Measurements from ENCODE around the gene HSP90B1.

The HSP90B1 gene

GRCh38 chr12:103978384-103978982 is 48.3 kb downstream of the HSP90B1 start:
- DNase-seq (ENCODE audit: low read depth) = no peak

GRCh38 chr12:103986829-103987228 is 56.6 kb downstream of the HSP90B1 start:
- no peak for DNase-seq (ENCODE audit: low read depth)

DNA sequence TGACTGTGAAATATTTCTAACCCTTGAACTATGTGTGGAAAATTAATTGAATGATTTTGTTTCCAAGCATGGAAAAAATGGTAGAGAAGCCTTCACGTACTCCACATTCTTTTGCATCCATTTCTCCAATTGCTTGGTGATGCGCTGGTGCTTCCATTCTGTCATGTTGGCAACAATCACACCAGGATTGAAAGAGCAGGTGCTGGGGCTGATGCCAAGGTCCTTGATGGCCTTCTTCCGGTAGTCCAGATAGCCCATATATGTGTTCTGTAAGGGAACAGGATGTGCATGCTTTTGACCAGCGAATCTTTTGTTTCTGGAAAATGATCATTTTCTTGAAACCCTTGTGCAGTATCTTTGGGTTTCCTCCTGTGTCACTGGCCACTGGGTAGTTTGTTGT is 64.0 kb downstream of the HSP90B1 start:
- no peak for DNase-seq (ENCODE audit: low read depth)

DNA sequence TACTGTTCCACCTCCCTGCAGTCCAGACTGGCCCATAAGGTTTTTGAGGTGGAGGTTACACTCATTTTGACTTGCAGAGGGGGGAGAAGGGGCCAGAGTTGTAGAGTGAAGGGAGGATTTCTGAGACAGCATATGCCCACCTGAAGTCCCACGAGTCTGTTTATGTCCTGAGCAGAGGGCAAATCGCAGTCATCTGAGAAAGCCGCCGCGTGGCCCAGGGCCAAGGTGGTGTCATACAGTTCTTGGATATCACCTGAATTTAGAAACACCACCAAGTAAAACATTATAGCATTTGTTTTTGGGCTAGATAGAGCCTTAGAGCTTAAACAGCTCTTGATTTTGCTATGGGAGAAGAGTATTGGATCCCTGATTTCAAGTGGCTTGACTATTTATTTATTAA is 66.4 kb downstream of the HSP90B1 start:
- no peak for DNase-seq (ENCODE audit: low read depth)

- DNase-seq (ENCODE audit: low read depth) = no peak
Measured at GRCh38 chr12:103997286-103997900, 67.2 kb downstream of the HSP90B1 start.

Measured in activated T-cell treated with anti-CD3 and anti-CD28 coated beads for 24 hours (primary cell).